Measurements from ENCODE around the gene LCN9. TPM values are rescaled to one million over a fixed set of nuclear protein-coding genes. Genes with fewer than 3 reads are reported as not detected.

LCN9 gene
- total and polyA plus RNA-seq, 9 of the 15 experiments (the other 6 are each of a cell fraction or from before 2014, with no cell fraction given), result not detected

DNA sequence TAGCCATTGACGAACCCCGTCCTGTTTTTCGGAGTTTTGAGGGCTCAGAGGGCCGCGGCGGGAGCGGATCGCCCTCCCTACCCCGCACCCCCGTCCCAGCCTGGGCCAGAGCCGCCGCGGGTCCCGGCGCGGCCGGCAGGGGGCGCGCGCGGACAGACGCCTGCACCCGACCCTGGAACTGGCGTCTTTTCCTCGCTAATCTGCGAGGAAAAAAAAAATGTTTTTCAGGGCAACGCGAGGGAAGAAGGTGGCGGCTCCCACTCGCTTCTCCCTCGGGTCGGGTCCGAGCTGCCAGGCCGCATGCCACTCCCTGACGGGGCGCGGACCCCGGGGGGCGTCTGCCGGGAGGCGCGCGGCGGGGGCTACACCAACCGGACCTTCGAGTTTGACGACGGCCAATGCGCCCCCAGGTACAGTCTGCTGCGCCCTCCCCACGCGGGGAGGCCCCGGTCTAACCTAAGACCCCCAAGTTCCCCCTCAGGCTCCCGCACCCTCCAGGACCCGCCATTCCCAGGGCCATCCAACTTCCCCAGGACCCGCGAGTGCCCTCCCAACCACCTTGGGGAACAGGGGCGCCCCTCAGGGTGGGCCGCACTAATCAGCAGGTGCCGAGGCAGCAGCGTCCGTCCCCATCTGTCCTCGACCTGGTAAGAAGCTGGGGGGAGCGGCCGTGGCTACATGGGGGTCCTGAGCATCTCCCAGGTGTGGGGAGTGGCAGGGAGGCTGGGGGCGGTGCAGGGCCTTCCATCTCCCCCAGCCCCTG is 39.0 kb downstream of the LCN9 start, which contains the start of gene KCNT1 (continued):
- TF ChIP-seq GATAD2B (IDR thresholded peaks at IDR 0.05; ENCODE audit: borderline replicate concordance) (no peak), ZNF707 (CRISPR knock-in tag; conservative IDR thresholded peaks at IDR 0.05) (no peak), NFATC3 (IDR thresholded peaks at IDR 0.05) (no peak), ELF2 (CRISPR knock-in tag; IDR thresholded peaks at IDR 0.05) (no peak), CREB1 (IDR thresholded peaks at IDR 0.05) (0 out of 2 replicates have a peak, but pooled peaks have one; percentile 12), CREB1 (CRISPR knock-in tag; IDR thresholded peaks at IDR 0.05) (no peak), CBX3 (IDR thresholded peaks at IDR 0.05; ENCODE audit: borderline replicate concordance in 1 of 2, low read length in 2 of 2) (no peak), HOXB6 (CRISPR knock-in tag; IDR thresholded peaks at IDR 0.05; ENCODE audit: borderline replicate concordance) (no peak), LEF1 (IDR thresholded peaks at IDR 0.05) (no peak), MXI1 (IDR thresholded peaks at IDR 0.05; ENCODE audit: low read depth, low read length) (no peak), ERF (CRISPR knock-in tag; IDR thresholded peaks at IDR 0.05) (no peak), ARNT (IDR thresholded peaks at IDR 0.05) (no peak)
- TF ChIP-seq, protein P1, sequence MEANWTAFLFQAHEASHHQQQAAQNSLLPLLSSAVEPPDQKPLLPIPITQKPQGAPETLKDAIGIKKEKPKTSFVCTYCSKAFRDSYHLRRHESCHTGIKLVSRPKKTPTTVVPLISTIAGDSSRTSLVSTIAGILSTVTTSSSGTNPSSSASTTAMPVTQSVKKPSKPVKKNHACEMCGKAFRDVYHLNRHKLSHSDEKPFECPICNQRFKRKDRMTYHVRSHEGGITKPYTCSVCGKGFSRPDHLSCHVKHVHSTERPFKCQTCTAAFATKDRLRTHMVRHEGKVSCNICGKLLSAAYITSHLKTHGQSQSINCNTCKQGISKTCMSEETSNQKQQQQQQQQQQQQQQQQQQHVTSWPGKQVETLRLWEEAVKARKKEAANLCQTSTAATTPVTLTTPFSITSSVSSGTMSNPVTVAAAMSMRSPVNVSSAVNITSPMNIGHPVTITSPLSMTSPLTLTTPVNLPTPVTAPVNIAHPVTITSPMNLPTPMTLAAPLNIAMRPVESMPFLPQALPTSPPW (CRISPR knock-in tag; IDR thresholded peaks at IDR 0.05), result peak; percentile 53; the same call in 1 of the 2 replicates
- TF ChIP-seq, protein P2, sequence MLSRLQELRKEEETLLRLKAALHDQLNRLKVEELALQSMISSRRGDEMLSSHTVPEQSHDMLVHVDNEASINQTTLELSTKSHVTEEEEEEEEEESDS (CRISPR knock-in tag; IDR thresholded peaks at IDR 0.05), result no peak
- TF ChIP-seq, protein P3, sequence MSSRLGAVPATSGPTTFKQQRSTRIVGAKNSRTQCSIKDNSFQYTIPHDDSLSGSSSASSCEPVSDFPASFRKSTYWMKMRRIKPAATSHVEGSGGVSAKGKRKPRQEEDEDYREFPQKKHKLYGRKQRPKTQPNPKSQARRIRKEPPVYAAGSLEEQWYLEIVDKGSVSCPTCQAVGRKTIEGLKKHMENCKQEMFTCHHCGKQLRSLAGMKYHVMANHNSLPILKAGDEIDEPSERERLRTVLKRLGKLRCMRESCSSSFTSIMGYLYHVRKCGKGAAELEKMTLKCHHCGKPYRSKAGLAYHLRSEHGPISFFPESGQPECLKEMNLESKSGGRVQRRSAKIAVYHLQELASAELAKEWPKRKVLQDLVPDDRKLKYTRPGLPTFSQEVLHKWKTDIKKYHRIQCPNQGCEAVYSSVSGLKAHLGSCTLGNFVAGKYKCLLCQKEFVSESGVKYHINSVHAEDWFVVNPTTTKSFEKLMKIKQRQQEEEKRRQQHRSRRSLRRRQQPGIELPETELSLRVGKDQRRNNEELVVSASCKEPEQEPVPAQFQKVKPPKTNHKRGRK (tag; IDR thresholded peaks at IDR 0.05), result no peak
- TF ChIP-seq, protein P4, sequence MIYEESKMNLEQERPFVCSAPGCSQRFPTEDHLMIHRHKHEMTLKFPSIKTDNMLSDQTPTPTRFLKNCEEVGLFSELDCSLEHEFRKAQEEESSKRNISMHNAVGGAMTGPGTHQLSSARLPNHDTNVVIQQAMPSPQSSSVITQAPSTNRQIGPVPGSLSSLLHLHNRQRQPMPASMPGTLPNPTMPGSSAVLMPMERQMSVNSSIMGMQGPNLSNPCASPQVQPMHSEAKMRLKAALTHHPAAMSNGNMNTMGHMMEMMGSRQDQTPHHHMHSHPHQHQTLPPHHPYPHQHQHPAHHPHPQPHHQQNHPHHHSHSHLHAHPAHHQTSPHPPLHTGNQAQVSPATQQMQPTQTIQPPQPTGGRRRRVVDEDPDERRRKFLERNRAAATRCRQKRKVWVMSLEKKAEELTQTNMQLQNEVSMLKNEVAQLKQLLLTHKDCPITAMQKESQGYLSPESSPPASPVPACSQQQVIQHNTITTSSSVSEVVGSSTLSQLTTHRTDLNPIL (CRISPR knock-in tag; IDR thresholded peaks at IDR 0.05), result no peak
- TF ChIP-seq, protein P5, sequence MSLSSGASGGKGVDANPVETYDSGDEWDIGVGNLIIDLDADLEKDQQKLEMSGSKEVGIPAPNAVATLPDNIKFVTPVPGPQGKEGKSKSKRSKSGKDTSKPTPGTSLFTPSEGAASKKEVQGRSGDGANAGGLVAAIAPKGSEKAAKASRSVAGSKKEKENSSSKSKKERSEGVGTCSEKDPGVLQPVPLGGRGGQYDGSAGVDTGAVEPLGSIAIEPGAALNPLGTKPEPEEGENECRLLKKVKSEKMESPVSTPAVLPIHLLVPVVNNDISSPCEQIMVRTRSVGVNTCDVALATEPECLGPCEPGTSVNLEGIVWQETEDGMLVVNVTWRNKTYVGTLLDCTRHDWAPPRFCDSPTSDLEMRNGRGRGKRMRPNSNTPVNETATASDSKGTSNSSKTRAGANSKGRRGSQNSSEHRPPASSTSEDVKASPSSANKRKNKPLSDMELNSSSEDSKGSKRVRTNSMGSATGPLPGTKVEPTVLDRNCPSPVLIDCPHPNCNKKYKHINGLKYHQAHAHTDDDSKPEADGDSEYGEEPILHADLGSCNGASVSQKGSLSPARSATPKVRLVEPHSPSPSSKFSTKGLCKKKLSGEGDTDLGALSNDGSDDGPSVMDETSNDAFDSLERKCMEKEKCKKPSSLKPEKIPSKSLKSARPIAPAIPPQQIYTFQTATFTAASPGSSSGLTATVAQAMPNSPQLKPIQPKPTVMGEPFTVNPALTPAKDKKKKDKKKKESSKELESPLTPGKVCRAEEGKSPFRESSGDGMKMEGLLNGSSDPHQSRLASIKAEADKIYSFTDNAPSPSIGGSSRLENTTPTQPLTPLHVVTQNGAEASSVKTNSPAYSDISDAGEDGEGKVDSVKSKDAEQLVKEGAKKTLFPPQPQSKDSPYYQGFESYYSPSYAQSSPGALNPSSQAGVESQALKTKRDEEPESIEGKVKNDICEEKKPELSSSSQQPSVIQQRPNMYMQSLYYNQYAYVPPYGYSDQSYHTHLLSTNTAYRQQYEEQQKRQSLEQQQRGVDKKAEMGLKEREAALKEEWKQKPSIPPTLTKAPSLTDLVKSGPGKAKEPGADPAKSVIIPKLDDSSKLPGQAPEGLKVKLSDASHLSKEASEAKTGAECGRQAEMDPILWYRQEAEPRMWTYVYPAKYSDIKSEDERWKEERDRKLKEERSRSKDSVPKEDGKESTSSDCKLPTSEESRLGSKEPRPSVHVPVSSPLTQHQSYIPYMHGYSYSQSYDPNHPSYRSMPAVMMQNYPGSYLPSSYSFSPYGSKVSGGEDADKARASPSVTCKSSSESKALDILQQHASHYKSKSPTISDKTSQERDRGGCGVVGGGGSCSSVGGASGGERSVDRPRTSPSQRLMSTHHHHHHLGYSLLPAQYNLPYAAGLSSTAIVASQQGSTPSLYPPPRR (CRISPR knock-in tag; IDR thresholded peaks at IDR 0.05; ENCODE audit: borderline replicate concordance), result no peak

Data from K562 (cell line).